H9 (cell line): ENCODE data around the gene ARHGAP26. TPM values are rescaled to one million over a fixed set of nuclear protein-coding genes. Genes with fewer than 3 reads are reported as not detected.

Experiments
- DNase-seq: peaks from one replicate; pipeline ENCODE4 v3.0.0-alpha.2; 2017
- H2AFZ ChIP-seq: one replicate; pipeline ENCODE4 v1.6.1; 2013; ENCODE audit warnings: mild to moderate bottlenecking, low read length, control low read depth, moderate library complexity
- H2AK5ac ChIP-seq: 2 replicates; pipeline ENCODE4 v1.6.1; 2013; ENCODE audit warnings: low read length, control low read depth, mixed read lengths; ENCODE audit not compliant: insufficient read length
- H2BK120ac ChIP-seq: one replicate; pipeline ENCODE4 v1.6.1; 2013; ENCODE audit warnings: low read depth, mild to moderate bottlenecking, low read length, control low read depth, inconsistent platforms; ENCODE audit not compliant: poor library complexity, severe bottlenecking
- H2BK12ac ChIP-seq: 2 replicates; pipeline ENCODE4 v1.6.1; 2013; ENCODE audit warnings: low read length, control low read depth, mixed read lengths, low read depth; ENCODE audit not compliant: insufficient read length
- H2BK15ac ChIP-seq: 2 replicates; pipeline ENCODE4 v1.6.1; 2013; ENCODE audit warnings: low read depth, low read length, control low read depth
- H2BK20ac ChIP-seq: one replicate; pipeline ENCODE4 v1.6.1; 2013; ENCODE audit warnings: low read depth, mild to moderate bottlenecking, low read length, control low read depth, inconsistent platforms; ENCODE audit not compliant: poor library complexity, severe bottlenecking
- H2BK5ac ChIP-seq: 2 replicates; pipeline ENCODE4 v1.6.1; 2013; ENCODE audit warnings: low read length, control low read depth, mixed read lengths; ENCODE audit not compliant: insufficient read length
- H3K14ac ChIP-seq: 2 replicates; pipeline ENCODE4 v1.6.1; 2013; ENCODE audit warnings: low read length, control low read depth; ENCODE audit not compliant: insufficient read depth
- H3K18ac ChIP-seq: 2 replicates; pipeline ENCODE4 v1.6.1; 2013; ENCODE audit warnings: low read depth, mild to moderate bottlenecking, mixed read lengths, low read length, control low read depth; ENCODE audit not compliant: insufficient read length
- H3K23ac ChIP-seq: 2 replicates; pipeline ENCODE4 v1.6.1; 2013; ENCODE audit warnings: low read length, control low read depth, mixed read lengths, low read depth; ENCODE audit not compliant: insufficient read length
- H3K23me2 ChIP-seq: 2 replicates; pipeline ENCODE4 v1.6.1; 2013; ENCODE audit warnings: low read depth, mild to moderate bottlenecking, mixed read lengths, low read length, control low read depth; ENCODE audit not compliant: insufficient read length, poor library complexity, severe bottlenecking
- H3K27ac ChIP-seq: 2 replicates; pipeline ENCODE4 v1.5.1; 2013; ENCODE audit warnings: low read length, control low read depth, mixed read lengths, low read depth; ENCODE audit not compliant: insufficient read length
- H3K27me3 ChIP-seq: 2 replicates; pipeline ENCODE4 v1.6.1; 2013; ENCODE audit warnings: low read length, control low read depth, inconsistent platforms; ENCODE audit not compliant: insufficient read depth
- H3K4ac ChIP-seq: 2 replicates; pipeline ENCODE4 v1.6.1; 2013; ENCODE audit warnings: low read depth, mild to moderate bottlenecking, control low read depth, inconsistent platforms, low read length, moderate library complexity
- H3K4me1 ChIP-seq: 2 replicates; pipeline ENCODE4 v1.6.1; 2013; ENCODE audit warnings: low read length, control low read depth, inconsistent platforms; ENCODE audit not compliant: insufficient read depth
- H3K4me2 ChIP-seq: 2 replicates; pipeline ENCODE4 v1.6.1; 2013; ENCODE audit warnings: low read length, control low read depth, mixed read lengths; ENCODE audit not compliant: insufficient read length, insufficient read depth
- H3K56ac ChIP-seq: 2 replicates; pipeline ENCODE4 v1.6.1; 2013; ENCODE audit warnings: low read depth, mild to moderate bottlenecking, mixed read lengths, low read length, control low read depth; ENCODE audit not compliant: insufficient read length
- H3K79me1 ChIP-seq: 2 replicates; pipeline ENCODE4 v1.6.1; 2013; ENCODE audit warnings: low read depth, mild to moderate bottlenecking, moderate library complexity, low read length, control low read depth, inconsistent platforms; ENCODE audit not compliant: insufficient read depth, poor library complexity, severe bottlenecking
- H3K79me2 ChIP-seq: 2 replicates; pipeline ENCODE4 v1.6.1; 2013; ENCODE audit warnings: low read length, control low read depth, inconsistent platforms; ENCODE audit not compliant: insufficient read depth
- H3K9ac ChIP-seq: 2 replicates; pipeline ENCODE4 v1.6.1; 2013; ENCODE audit warnings: low read length, control low read depth, mixed read lengths; ENCODE audit not compliant: insufficient read length; ENCODE audit errors: extremely low read depth
- H3K9me3 ChIP-seq: one replicate; pipeline ENCODE4 v1.6.1; 2013; ENCODE audit warnings: low read depth, low read length, inconsistent platforms; ENCODE audit not compliant: control insufficient read depth
- H3T11ph ChIP-seq: one replicate; pipeline ENCODE4 v1.6.1; 2013; ENCODE audit warnings: mild to moderate bottlenecking, low read length, control low read depth, inconsistent platforms
- H4K20me1 ChIP-seq: one replicate; pipeline ENCODE4 v1.6.1; 2013; ENCODE audit not compliant: control insufficient read depth, insufficient read length, insufficient read depth
- H4K5ac ChIP-seq: 2 replicates; pipeline ENCODE4 v1.6.1; 2013; ENCODE audit warnings: low read depth, mild to moderate bottlenecking, mixed read lengths, low read length, control low read depth; ENCODE audit not compliant: insufficient read length
- H4K8ac ChIP-seq: replicated peaks from 2 replicates; pipeline ENCODE4 v1.6.1; 2013; ENCODE audit warnings: low read length, control low read depth, mixed read lengths, low read depth; ENCODE audit not compliant: insufficient read length
- H4K91ac ChIP-seq: 2 replicates; pipeline ENCODE4 v1.6.1; 2013; ENCODE audit warnings: low read depth, mild to moderate bottlenecking, moderate library complexity, mixed read lengths, low read length, control low read depth; ENCODE audit not compliant: insufficient read length
- H3K27ac Mint-ChIP-seq, 3 experiments: 2 replicates in 2 of 3; 3 replicates in 1 of 3; pipeline ENCODE4 v1.8.0; 2020 to 2021; ENCODE audit warnings: mixed read lengths in 3 of 3, mild to moderate bottlenecking in 1 of 3, moderate library complexity in 1 of 3
- H3K27me3 Mint-ChIP-seq: 2 replicates; pipeline ENCODE4 v1.8.0; 2021; ENCODE audit warnings: low read depth, mild to moderate bottlenecking, moderate library complexity, mixed read lengths
- H3K36me3 Mint-ChIP-seq, 3 experiments: 2 replicates in 2 of 3; 3 replicates in 1 of 3; pipeline ENCODE4 v1.8.0; 2020 to 2021; ENCODE audit warnings: low read depth in 3 of 3, mixed read lengths in 3 of 3; ENCODE audit not compliant: insufficient read depth in 1 of 3
- H3K4me1 Mint-ChIP-seq, 2 experiments: 2 replicates each; pipeline ENCODE4 v1.8.0; 2020; ENCODE audit warnings: mixed read lengths in 2 of 2
- H3K4me3 Mint-ChIP-seq, 2 experiments: 2 replicates in 1 of 2; 3 replicates in 1 of 2; pipeline ENCODE4 v1.8.0; 2020 to 2021; ENCODE audit warnings: mild to moderate bottlenecking in 2 of 2, mixed read lengths in 2 of 2, moderate library complexity in 1 of 2
- H3K9me3 Mint-ChIP-seq, 2 experiments: 2 replicates in 1 of 2; 3 replicates in 1 of 2; pipeline ENCODE4 v1.8.0; 2020; ENCODE audit warnings: mild to moderate bottlenecking in 2 of 2, mixed read lengths in 2 of 2, moderate library complexity in 1 of 2
- total RNA-seq: library from RNA; stranded (reverse); gene quantifications from 2 replicates; pipeline ENCODE4 v1.2.1, GENCODE V29; 2021
- TF ChIP-seq, protein P1 (sequence below): fragments of 200-600 bp; sonication (generic); conservative IDR thresholded peaks from 3 replicates; pipeline ENCODE4 v1.8.0; 2021; ENCODE audit warnings: antibody characterized with exemption, mild to moderate bottlenecking

The ARHGAP26 gene
- total RNA-seq, 1 experiment from 2014 or later = 13.8 TPM

DNA sequence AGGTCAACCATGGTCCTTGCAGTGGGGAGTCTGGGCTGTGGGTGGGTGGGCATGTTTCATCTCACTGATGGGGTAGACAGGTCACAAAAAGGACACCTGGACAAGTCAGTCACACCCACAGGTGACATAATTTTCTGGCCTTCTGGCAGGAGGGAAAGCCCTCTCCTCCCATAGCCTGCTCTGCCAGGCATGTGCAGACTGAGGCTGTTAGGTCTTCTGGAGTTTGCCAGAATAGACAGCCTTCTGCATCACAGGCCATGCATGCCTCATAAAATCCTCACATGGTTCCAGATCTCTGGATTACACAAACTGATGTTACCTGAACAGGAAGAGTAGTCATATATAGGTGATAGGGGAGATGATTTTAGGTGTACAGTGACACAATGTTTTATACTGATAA lies 49.1 kb downstream of the ARHGAP26 start:
- no peak overlapping the region for H2BK5ac ChIP-seq
- no peak overlapping the region for H3T11ph ChIP-seq
- no peaks in the 10 kb centered on the region for H3K9me3 ChIP-seq
- no peak overlapping the region for H2BK12ac ChIP-seq
- Mint-ChIP-seq H3K36me3 (no peaks in the 10 kb centered on the region), H3K9me3 (no peaks in the 10 kb centered on the region), H3K4me3 (no peak overlapping the region), H3K27ac (no peak overlapping the region), H3K4me1 (peaks cover 23 to 26% of the 10 kb centered on the region in 2 experiments), H3K27me3 (no peaks in the 10 kb centered on the region)
- no peaks in the 10 kb centered on the region for H3K23me2 ChIP-seq
- no peak overlapping the region for H2BK120ac ChIP-seq
- H4K5ac ChIP-seq = no peak overlapping the region
- TF ChIP-seq, protein P1, sequence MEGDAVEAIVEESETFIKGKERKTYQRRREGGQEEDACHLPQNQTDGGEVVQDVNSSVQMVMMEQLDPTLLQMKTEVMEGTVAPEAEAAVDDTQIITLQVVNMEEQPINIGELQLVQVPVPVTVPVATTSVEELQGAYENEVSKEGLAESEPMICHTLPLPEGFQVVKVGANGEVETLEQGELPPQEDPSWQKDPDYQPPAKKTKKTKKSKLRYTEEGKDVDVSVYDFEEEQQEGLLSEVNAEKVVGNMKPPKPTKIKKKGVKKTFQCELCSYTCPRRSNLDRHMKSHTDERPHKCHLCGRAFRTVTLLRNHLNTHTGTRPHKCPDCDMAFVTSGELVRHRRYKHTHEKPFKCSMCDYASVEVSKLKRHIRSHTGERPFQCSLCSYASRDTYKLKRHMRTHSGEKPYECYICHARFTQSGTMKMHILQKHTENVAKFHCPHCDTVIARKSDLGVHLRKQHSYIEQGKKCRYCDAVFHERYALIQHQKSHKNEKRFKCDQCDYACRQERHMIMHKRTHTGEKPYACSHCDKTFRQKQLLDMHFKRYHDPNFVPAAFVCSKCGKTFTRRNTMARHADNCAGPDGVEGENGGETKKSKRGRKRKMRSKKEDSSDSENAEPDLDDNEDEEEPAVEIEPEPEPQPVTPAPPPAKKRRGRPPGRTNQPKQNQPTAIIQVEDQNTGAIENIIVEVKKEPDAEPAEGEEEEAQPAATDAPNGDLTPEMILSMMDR = no peak
- H3K27me3 ChIP-seq = no peaks in the 10 kb centered on the region
- H3K56ac ChIP-seq = no peak overlapping the region
- DNase-seq = no peak
- peaks cover 2% of the 10 kb centered on the region for H3K79me1 ChIP-seq
- no peak overlapping the region for H3K4ac ChIP-seq
- H3K23ac ChIP-seq = no peak overlapping the region
- no peak overlapping the region for H3K9ac ChIP-seq
- no peak overlapping the region for H2AFZ ChIP-seq
- H2AK5ac ChIP-seq = no peak overlapping the region
- no peak overlapping the region for H2BK20ac ChIP-seq
- H4K91ac ChIP-seq = no peak overlapping the region
- no peak overlapping the region for H3K4me2 ChIP-seq
- H4K20me1 ChIP-seq = no peaks in the 10 kb centered on the region
- H3K79me2 ChIP-seq = no peaks in the 10 kb centered on the region
- no peak overlapping the region for H3K27ac ChIP-seq
- H4K8ac ChIP-seq = no peak overlapping the region
- H2BK15ac ChIP-seq = no peak overlapping the region
- H3K4me1 ChIP-seq = peaks cover 6% of the 10 kb centered on the region; the same call in 1 of the 2 replicates
- H3K14ac ChIP-seq = no peak overlapping the region
- no peak overlapping the region for H3K18ac ChIP-seq
